NCI-H446 treated with DMSO at 0.1 percent for 48 hours (cell line): ENCODE measurements around the gene SNRNP48.

Experiments used
- DNase-seq: peaks from one replicate; lab custom pipeline; 2025; lab: John Stamatoyannopoulos, UW

Gene SNRNP48

DNA sequence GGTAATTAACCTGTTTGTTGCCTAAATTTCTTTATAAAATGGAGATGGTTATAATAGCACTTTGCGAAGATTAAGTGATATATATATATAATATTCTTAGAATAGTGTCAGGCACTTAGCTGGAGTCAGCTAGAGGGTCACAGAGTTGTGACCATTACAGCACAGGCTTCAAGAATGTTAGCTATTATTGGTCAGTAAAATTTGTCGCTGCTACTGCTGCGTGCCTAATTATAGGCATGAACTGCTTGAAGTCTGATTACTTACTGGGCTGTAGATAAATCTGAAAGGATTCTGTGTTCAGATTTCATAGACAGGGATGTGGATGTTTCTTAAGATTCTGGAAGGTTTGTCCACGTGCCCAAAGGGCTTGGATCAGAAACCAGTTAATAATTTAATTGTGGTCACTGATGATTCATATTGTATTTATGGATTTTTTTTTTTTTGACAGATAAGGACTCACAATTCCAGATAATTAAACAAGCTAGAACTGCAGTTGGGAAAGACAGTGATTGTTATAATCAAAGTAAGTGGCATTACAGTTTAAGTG lies 4.7 kb downstream of the SNRNP48 start:
- no peak for DNase-seq

DNA sequence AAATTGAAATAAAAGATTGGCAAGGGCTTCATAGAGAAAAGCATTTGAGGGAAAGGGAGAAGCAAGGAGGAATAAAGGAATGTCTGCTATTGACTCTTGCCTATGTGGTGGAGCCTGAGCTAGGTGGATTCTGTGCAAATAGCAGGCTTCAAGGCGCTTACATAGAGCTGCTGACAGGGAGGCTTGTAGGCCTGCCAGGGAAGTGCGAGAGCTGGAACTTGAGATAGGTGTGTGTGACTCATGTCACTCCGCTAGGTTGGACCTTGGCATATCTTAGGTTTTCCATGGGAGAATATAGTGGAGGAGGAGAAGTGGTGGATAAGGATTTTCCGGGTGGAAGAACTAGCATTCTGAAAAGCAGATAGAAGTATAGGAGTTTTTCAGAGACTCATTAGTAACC lies 14.0 kb downstream of the SNRNP48 start:
- DNase-seq = no peak

DNA sequence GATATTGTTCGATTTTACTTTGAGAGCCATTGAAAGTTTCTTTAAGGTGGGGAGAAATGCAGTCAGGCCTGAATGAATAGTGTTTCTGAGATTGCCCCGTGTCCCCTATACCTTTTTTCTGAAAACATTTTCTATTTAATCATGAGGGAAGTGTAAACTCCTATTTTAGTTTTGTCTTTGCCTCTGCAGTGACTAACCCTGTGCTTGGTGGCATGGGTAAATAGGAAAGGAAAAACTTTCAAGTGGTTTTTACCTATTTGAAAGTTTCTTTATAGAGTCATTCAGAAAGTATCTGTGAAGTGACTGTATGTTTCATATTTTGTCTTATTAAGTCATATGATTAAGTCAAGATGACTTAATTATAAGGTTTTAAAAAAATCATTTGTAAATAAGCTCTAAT lies 14.5 kb downstream of the SNRNP48 start:
- DNase-seq = no peak

DNA sequence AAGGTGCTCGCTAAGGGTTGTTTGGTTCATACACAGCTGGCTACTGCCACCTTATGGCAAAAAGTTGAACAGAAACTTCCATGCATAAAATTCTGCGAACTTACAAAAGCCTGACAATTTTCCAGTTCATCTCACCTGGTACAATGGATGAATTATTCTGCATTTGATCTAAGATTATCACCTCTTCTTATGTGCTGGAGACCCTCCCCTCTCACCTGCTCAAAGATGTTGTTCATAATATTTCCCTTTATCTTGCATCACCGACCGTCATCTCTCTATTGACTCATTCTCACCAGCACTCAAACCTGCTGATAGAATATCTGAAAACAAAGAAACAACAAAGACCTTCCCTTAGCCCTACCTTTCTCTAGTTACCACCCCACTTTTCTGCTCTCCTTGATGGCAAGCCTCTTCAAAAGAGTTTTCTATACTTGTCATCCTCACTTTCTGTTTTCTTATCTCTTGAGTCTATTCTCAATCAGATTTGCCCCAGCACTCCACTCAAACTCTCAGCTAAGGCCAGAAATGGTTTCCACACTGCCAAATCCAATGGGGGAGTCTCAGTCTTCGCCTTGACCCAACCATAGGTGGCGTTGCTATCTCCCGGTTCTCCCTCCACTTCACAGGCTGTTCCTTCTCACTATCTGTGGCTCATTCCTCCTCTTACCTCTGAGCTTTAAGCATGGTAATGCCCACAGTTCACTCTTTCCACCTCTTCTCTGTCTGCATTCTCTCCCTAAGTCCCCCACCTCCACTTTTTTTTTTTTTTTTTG lies 25.8 kb downstream of the SNRNP48 start:
- no peak for DNase-seq

DNA sequence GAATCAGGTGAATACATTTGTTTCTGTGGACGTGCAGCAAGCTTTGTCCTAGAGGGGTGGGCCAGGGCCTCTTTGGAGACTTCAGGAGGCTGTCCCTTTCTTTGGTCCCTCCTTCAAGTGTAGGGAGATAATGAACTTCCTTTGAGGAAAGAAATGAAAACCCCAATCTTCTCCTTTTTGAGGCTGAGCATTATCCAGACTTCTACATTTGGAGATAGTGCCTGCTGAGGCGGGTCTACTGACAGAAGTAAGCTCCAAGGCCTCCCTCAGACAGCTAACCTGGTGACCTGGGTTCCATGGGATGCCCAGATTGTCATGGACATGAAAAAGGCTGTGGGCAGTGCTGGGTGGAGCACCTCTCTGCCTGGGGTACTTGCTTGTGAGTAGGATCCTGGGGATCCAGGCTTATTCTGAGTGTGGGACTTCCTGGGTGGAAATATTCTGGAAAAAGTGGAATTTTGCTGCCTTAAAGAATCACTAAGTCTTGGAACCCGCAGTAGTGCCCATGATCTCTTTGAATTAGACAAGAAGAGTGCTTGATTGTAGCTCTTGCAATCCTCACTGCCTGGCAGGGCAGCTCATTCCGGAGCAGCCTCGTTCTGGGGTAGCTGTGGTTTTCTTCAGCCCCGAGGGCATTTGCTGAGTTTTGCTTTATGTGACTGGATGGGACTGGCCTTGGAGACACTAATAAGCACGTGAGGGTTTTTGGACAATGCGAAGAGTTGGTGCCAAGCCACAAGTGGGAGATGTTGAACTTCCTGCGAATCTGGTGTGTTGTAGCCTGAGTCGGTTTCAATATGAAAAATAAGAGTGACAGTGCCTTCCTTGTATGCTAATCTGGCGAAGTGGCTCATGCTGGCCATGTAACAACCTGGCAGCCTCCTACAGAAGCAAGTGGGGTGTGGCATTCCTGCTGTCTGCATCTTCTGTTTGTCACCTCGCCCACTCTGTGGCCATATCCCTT lies 28.1 kb downstream of the SNRNP48 start:
- DNase-seq = no peak

DNA sequence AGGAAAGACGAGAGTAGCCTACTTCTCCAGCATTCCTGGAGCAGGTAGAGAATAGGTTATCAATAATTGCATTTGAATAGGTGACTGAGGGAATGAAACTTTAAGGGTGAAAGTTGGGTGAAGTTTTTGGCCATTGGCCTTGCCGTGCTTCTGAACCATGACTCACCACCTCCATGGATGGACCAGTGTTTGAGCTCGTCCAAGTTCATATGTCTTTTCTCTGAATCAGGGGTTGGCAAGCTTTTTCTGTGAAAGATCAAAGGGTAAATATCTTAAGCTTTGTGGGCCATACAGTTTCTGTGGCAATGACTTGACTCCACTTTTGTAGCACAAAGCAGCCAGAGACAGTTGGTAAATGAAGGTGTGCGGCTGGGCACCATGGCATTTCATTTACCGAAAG lies 31.8 kb downstream of the SNRNP48 start:
- no peak for DNase-seq

DNA sequence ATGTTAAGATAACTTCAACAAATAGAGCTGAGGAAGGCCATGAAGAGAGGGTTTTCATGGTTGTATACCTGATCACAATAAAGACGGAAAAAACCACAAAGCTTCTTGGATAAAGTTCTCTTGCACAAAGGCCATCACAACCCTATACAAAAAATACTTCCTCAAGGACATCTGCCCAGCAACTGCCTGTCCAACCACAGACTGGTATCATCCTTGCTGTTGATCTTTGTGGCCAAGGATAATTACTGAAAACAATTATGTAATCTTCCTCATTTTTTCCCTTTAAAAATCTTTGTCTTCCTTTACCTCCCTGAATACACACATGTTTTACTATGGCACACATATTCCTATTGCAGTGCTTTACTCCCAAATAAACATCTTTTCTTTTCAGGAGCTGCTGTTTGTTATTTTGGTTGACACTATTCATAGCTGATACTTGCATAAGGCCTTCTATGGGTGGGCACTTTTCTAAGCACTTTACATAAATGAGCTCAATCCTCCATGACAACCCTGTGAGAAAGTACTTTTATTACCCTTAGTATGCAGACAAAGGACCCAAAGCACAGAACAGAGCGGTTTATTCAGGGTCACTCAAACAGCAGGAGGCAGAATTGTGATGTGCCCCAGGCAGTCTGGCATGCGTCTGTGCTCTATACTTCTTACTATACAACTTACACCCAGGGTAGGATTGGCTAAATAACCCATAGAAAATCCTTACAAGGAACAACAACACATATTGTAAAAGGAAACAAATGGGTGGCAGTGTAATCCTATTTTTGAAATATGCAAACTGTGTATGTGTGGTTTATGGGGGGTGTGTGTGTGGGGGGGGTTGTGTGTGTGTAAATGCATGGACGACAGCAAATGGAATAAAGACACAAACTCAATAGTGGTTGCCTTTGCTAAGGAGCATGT lies 35.1 kb downstream of the SNRNP48 start:
- DNase-seq = no peak

DNA sequence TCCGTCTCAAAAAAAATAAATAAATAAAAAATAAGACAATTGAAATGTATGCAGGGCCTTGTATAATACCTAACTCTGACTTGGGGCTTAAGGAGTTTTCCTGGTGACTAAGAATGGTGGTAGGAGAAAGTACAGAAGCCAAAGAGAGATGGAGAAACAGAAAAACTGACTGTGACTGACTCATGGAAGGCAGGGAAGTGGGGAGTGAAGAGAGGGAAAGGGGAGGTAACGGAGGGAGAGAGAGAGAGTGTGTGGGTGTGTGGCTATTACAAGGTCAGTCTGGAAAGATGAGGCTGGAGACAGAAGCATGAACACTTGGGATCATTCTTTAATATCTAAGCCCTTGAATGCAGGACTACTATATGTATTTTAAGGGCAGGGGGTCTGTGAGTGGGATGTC lies 38.5 kb downstream of the SNRNP48 start:
- DNase-seq = no peak

DNA sequence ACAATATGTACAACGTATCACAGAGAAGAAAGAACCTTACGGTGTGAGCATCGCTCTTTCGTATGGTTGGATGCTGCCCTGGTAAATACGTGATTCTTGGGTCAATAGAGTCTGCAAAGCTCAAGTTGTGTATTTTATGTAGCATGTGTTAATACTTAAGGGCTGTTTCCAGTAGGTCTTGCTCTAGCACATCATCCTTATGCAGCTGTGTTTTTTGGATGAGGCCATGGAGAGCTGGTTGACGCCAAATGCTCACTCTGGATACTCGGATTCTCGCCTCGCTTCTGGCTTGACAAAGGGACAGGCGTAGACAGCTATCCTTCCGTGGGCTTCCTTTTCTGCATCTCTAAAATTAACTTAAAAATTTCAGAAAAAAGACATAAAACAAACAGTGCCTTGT lies 38.9 kb downstream of the SNRNP48 start:
- no peak for DNase-seq

DNA sequence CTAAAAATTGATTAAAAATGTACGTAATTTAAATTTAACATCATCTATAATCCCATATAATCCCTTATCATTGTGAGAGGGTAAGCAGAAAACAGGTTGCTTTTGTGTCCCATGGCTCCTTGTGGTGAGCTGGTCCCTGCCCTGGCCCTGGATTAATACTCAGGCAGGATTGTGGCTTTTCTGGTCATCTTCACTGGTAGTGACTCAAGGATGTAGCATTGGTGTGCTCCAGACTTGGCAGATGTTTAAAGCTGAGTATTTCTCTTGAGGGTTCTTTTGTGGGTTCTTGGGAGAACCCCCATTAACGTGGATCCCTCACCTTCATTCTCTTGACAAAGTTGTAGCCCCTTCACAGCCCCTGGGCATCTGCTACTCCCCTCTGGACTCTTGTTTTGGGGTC lies 39.3 kb downstream of the SNRNP48 start:
- no peak for DNase-seq

DNA sequence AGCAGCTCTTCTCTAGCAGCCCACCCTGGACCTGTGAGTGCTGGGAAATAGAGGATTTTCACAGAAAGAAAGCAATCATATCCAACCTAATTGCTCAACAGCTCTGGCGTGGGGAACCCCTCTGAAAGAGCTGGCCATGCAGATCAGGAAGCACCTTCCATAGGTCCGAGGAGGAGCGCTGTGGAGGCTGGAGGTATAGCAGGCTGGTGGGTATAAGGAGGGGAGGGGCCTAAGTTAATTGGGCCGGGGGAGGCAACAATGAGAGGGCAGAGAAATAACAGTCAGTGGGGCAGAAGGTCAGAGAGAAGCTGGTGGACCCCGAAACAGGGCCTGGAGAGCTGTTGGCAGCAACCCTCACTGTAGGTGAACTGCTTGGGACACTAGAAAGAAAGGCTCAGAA lies 40.8 kb downstream of the SNRNP48 start:
- no peak for DNase-seq

DNA sequence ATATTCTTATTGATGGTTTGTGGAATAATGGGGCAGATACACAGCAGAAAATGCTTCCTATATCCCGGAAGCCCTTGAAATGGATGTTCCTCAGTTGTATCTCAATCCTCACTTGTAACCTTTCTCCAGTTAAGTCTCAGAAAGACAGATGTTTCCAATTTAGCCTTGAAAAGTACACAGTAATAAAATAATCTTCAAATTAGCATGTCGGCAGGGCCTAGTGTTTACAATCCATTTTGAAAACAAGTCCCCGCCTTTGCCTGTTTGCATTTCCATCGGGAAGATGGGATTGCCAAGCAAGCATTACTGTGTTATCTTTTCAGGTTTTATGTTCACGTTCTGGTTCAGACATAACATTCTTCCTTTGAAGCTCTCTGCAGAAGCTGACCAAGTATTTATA lies 41.5 kb downstream of the SNRNP48 start:
- no peak for DNase-seq

DNA sequence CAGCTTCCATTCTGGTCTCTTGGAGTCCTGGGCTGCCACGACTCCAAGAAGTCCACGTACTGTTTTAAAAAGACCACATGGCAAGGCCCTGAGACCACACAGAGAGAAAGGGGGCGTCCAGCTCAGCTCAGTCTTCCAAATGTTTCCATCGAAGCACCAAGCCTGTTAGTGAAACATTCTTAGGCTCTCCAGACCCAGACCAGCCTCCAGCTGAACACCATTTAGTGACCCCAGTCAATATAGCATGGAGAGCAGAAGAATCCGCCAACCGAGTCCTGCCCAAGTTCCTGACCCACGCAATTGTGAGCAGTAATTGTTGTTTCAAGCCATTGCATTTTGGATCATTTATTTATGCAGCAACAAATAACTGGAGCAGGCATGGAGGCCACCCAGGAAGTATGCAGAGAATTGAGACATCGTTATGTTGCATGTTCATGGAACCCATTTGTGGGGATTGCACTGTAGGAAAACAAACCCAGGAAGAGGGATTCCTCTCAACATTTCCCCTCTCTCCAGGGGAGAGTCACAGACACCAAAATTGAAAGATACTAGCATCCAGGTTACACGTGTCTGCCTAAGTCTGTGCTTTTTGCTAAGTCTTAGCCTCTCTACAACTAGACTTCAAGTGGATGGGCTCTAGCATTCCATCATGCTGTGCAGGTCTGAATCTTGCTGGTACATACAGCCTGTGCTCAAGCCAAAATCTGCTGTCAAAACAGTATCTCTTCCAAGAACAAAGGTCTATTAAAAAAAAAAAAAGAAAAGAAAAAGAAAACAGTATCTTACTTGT lies 42.7 kb downstream of the SNRNP48 start:
- DNase-seq = no peak

DNA sequence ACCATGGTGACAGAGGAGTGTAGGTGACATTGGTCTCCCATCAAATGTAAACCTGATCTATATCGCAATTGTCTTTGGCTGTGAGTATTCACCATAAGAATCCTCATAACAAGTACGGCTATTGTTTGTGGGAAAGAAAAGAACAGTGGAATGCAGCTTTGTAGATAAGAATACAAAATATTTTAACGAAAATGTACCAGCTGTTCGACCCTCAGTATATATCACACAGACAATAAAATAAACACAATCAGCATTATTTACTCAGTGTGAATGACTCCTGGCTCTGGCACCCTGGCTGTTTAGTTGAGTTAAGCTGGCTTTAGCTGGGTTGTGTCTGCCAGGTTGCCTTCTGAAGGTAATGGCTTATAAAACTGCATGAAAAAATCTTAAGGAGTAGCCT lies 43.4 kb downstream of the SNRNP48 start:
- no peak for DNase-seq

DNA sequence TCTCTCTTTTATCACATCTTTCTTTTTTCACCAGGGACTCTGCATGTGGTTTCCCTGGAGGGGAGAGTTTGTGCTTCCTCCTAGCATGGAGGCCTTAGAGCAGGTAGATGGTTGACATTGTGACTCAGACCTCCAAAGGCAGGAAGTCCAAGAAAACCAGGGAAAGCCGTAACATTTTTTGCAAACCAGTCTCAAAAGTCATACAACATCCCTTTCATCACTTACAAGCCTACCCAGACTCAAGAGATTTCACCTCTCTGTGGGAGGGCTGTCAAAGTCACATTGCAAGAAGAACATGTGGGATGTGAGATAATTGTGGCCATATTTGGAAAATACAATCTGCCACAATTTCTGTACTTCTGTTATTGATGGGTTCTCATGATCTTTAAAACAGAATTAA lies 46.2 kb downstream of the SNRNP48 start:
- DNase-seq = no peak

DNA sequence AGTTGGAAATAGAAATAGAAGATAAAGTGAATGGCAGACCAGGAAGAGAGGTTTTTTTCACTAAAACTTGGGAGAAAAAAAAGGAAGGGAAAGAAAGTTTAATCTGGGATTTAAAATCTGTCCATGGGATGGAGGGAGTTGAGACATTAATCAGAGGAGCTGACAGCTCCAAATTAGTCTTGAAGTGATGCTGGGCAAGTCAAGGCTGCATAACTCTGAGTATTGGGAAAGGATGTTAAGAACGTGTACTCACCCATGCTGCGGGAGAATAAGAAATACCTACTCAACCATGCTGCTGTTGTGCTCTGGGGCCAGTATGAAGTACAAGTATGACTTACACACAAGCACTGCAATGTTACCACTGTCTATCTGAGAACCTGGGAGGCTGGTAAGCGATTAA lies 47.5 kb downstream of the SNRNP48 start:
- no peak for DNase-seq

DNA sequence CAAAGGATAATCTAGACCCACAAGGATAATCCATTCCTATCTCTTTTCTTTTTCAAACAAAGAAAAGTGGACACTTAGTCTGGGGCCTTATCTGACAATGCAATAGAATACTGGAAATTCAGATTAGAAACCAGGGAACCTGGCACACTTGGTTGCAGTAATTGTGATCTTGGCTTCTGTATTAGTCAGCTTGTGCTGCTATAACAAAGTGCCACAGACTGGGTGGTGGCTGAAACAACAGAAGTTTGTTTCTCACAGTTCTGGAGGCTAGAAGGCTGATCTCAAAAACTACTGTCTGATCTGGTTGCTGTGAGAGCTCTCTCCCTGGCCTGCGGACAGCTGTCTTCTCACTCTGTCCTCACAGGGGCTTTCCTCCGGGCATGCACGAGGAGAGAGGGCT lies 49.4 kb downstream of the SNRNP48 start:
- DNase-seq = no peak

DNA sequence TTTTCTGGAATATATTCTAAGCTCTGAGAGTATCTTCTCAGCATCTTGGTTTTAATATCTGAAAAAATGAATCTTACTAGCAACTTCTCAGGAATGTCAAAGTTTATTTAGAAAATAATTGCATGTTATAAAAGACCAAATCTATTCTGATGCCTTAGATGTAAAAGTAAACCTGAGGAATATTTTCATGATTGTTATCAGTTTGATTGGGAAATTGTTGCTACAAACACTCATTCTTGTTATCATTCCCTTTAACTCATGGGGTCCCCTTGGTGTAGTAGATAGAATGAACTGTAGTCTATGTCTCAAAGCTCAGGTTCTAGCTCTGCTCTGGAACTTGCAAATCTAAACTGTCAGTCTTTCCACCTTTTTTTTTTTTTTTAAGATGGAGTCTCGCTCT lies 50.0 kb downstream of the SNRNP48 start:
- DNase-seq = no peak

DNA sequence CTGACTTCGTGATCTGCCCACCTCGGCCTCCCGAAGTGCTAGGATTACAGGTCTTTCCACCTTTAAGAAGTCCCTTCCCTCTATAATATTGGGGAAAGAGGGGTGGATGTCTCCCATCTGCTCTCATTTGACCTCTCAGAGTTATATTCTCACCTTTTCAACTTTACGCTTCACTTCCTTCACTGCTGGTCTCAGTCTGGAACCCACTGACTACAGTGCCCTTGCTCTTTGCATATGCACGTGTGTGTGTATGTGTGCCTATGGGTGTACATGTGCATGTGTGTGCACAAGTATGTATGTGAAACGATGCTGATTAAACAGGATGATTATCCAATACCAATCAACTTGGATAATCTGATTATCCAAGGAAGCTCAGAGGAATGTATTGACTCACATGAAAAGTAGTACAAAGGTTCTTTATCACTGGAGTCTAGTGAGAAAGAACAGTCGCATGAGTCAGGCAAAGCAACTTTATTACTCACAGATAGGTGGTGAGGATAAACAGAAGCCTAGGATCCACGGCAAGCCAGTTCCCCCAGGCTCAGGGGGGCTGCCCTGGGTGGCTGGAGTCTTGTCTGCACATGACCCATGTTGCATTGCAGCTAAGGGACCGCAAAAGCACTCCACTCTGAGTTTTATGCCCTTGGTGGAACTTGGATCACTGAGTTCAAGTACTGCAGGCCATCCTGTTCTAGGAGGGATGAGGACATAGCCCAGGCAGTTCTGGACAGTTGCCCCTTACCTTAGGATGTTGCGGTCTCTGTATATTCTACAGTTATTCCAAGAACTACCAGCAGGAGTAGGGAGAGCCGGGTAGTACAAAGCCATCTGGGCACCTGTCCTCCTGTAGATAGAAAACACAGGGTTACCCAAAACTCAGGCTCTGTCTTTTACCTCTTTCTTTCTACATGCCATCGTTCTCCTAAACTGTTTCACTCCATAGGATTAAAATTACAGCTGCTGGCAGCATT lies 50.9 kb downstream of the SNRNP48 start:
- no peak for DNase-seq

DNA sequence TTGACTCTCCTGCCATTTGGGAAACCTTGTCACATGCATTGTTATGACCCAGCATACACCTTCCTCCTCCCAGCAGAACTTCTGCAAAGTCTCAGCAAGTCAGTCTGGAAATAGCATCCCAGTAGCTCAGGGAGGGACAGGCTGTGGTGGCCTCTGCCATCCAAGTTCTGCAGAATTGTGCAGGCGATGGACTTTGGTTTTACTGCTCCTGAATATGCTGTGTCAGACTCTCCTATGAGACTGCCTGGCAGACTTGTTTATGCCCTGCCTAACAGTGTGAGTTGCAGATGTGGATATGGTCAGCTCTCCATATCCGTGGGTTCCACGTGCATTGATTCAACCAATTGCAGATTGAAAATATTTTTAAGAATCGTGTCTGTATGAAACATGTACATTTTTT lies 52.8 kb downstream of the SNRNP48 start:
- DNase-seq = no peak
